ENCODE measurements around the gene PCDHGB5.
A peak's percentile ranks its signal among the peaks of the same experiment; 100 is the strongest.
"Not testable (repeated sequence)": the region's sequence is repeated elsewhere in the genome, so short reads cannot be mapped to it uniquely, and the experiment has no call there.

Gene PCDHGB5

DNA sequence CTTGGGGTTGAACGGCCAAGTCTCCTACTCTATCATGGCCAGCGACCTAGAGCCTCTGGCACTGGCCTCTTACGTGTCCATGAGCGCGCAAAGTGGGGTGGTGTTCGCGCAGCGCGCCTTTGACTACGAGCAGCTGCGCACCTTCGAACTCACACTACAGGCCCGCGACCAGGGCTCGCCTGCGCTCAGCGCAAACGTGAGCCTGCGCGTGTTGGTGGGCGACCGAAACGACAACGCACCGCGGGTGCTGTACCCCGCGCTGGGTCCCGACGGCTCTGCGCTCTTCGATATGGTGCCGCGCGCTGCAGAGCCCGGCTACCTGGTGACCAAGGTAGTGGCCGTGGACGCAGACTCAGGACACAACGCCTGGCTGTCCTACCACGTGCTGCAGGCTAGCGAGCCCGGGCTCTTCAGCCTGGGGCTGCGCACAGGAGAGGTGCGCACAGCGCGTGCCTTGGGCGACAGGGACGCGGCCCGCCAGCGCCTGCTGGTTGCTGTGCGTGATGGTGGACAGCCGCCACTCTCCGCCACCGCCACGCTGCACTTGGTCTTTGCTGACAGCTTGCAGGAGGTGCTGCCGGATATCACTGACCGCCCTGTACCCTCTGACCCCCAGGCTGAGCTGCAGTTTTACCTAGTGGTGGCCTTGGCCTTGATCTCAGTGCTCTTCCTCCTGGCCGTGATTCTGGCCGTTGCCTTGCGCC, 2.0 kb downstream of the PCDHGB5 start:
- 96 to 97% methylated on average over 57 to 61 of the region's 61 CpGs for WGBS, 2 experiments (ENCODE audit: insufficient coverage in 2 of 2)
- Histone ChIP-seq H3K27ac (ENCODE audit: low read depth, low read length, severe bottlenecking) (no peak overlapping the region), H3K4me1 (ENCODE audit: control insufficient read depth, insufficient read depth, low read length, poor library complexity, severe bottlenecking) (no peaks in the 10 kb centered on the region), H3K4me3 (ENCODE audit: extremely low read depth, insufficient read depth, low read length, poor library complexity, severe bottlenecking) (no peak overlapping the region), H3K36me3 (ENCODE audit: control insufficient read depth, insufficient read depth, low read length) (peaks cover 5% of the 10 kb centered on the region), H3K9me3 (ENCODE audit: control insufficient read depth, low read length) (peaks cover 40% of the 10 kb centered on the region)

GRCh38 chr5:141402553-141403243, 5.0 kb downstream of the PCDHGB5 start, which contains the start of gene PCDHGA9:
Gene PCDHGA9, plus strand, starts transcription at chr5:141402778. Its CDS starts 175 bp downstream, at chr5:141402953.
- Histone ChIP-seq H3K36me3 (ENCODE audit: control insufficient read depth, insufficient read depth, low read length) (peaks cover 5% of the 10 kb centered on the region), H3K4me1 (ENCODE audit: control insufficient read depth, insufficient read depth, low read length, poor library complexity, severe bottlenecking) (no peaks in the 10 kb centered on the region), H3K4me3 (ENCODE audit: extremely low read depth, insufficient read depth, low read length, poor library complexity, severe bottlenecking) (no peak within 1 kb of the TSS), H3K27ac (ENCODE audit: low read depth, low read length, severe bottlenecking) (no peak within 1 kb of the TSS), H3K9me3 (ENCODE audit: control insufficient read depth, low read length) (peaks cover 28% of the 10 kb centered on the region)
- 93 to 97% methylated on average over 26 to 27 of the region's 27 CpGs for WGBS, 2 experiments (ENCODE audit: insufficient coverage in 2 of 2)

- no peaks in the 10 kb centered on the region for H3K4me1 ChIP-seq (ENCODE audit: control insufficient read depth, insufficient read depth, low read length, poor library complexity, severe bottlenecking)
- no peak overlapping the region for H3K27ac ChIP-seq (ENCODE audit: low read depth, low read length, severe bottlenecking)
- WGBS, 2 experiments (ENCODE audit: insufficient coverage in 2 of 2) = 98% methylated on average over 18 to 20 of the region's 22 CpGs
- peaks cover 28% of the 10 kb centered on the region for H3K9me3 ChIP-seq (ENCODE audit: control insufficient read depth, low read length)
- no peak overlapping the region for H3K4me3 ChIP-seq (ENCODE audit: extremely low read depth, insufficient read depth, low read length, poor library complexity, severe bottlenecking)
- H3K36me3 ChIP-seq (ENCODE audit: control insufficient read depth, insufficient read depth, low read length) = peaks cover 5% of the 10 kb centered on the region
Observed at GRCh38 chr5:141403387-141403786, 5.6 kb downstream of the PCDHGB5 start.

DNA sequence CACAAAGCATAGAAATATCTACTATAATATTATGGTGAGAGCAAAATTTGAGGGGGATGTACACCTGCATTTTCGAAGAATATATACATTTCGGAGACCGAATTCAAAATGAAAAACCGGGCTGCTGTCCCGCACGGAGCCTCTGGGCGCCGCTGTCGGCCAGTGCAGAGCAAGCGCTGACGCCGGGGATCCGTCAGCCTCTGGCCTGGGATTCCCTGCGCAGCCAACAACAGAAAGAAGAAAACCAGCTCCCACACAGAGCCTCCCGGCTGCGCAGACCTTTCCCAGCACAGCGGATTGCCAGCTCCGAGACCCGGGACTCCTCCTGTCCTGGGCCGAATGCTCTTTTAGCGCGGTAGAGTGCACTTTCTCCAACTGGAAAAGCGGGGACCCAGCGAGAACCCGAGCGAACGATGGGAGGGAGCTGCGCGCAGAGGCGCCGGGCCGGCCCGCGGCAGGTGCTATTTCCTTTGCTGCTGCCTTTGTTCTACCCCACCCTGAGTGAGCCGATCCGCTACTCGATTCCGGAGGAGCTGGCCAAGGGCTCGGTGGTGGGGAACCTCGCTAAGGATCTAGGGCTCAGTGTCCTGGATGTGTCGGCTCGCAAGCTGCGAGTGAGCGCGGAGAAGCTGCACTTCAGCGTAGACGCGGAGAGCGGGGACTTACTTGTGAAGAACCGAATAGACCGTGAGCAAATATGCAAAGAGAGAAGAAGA, 10.2 kb downstream of the PCDHGB5 start, which contains the start of gene PCDHGB6:
PCDHGB6 (plus strand) TSS at position 232 of the 716 bp plus-strand sequence; CDS start at position 414, 182 bp downstream.
- Histone ChIP-seq H3K27ac (ENCODE audit: low read depth, low read length, severe bottlenecking) (peak within 1 kb of the TSS; percentile 72), H3K36me3 (ENCODE audit: control insufficient read depth, insufficient read depth, low read length) (peaks cover 13% of the 10 kb centered on the region), H3K4me3 (ENCODE audit: extremely low read depth, insufficient read depth, low read length, poor library complexity, severe bottlenecking) (peak within 1 kb of the TSS; percentile 47), H3K9me3 (ENCODE audit: control insufficient read depth, low read length) (peaks cover 25% of the 10 kb centered on the region)
- 27 to 37% methylated on average over 32 to 34 of the region's 51 CpGs for WGBS, 2 experiments (ENCODE audit: insufficient coverage in 2 of 2)
- H3K4me1 ChIP-seq (ENCODE audit: control insufficient read depth, insufficient read depth, low read length, poor library complexity, severe bottlenecking) = not testable (repeated sequence)

DNA sequence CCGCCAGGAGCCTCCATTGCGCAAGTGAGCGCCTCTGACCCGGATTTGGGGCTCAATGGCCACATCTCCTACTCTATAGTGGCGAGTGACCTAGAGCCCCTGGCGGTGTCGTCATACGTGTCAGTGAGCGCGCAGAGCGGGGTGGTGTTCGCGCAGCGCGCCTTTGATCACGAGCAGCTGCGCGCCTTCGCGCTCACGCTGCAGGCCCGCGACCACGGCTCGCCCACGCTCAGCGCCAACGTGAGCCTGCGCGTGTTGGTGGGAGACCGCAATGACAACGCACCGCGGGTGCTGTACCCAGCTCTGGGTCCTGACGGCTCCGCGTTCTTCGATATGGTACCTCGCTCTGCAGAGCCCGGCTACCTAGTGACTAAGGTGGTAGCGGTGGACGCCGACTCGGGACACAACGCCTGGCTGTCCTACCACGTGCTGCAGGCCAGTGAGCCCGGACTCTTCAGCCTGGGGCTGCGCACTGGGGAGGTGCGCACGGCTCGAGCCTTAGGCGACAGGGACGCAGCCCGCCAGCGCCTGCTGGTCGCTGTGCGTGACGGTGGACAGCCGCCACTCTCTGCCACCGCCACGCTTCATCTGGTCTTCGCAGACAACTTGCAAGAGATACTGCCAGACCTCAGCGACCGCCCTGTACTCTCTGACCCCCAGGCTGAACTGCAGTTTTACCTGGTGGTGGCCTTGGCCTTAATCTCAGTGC, 12.0 kb downstream of the PCDHGB5 start:
- Histone ChIP-seq H3K4me1 (ENCODE audit: control insufficient read depth, insufficient read depth, low read length, poor library complexity, severe bottlenecking) (no peaks in the 10 kb centered on the region), H3K4me3 (ENCODE audit: extremely low read depth, insufficient read depth, low read length, poor library complexity, severe bottlenecking) (no peak overlapping the region), H3K9me3 (ENCODE audit: control insufficient read depth, low read length) (peaks cover 37% of the 10 kb centered on the region), H3K36me3 (ENCODE audit: control insufficient read depth, insufficient read depth, low read length) (peaks cover 31% of the 10 kb centered on the region), H3K27ac (ENCODE audit: low read depth, low read length, severe bottlenecking) (no peak overlapping the region)
- 96 to 98% methylated on average over 61 to 64 of the region's 64 CpGs for WGBS, 2 experiments (ENCODE audit: insufficient coverage in 2 of 2)

DNA sequence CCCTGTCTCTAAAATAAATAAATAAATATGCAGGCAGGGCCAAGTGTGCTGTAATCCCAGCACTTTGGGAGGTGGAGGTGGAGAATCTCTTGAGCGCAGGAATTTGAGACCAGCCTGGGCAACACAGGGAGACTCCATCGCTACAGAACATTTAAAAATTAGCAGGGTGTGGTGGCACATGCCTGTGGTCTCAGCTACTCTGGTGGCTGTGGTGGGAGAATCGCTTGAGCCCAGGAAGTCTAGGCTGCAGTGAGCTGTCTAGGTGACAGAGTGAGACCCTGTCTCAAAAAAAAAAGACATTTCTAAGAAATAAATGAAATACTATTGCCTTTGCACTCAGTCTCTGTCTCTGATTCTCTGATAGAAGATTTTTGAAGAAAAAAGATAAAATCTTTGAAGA, 13.8 kb downstream of the PCDHGB5 start:
- Histone ChIP-seq H3K27ac (ENCODE audit: low read depth, low read length, severe bottlenecking) (no peak overlapping the region), H3K36me3 (ENCODE audit: control insufficient read depth, insufficient read depth, low read length) (peaks cover 36% of the 10 kb centered on the region), H3K9me3 (ENCODE audit: control insufficient read depth, low read length) (peaks cover 41% of the 10 kb centered on the region), H3K4me1 (ENCODE audit: control insufficient read depth, insufficient read depth, low read length, poor library complexity, severe bottlenecking) (no peaks in the 10 kb centered on the region), H3K4me3 (ENCODE audit: extremely low read depth, insufficient read depth, low read length, poor library complexity, severe bottlenecking) (peak overlapping the region; percentile 20)
- 93 to 95% methylated on average over 2 of the region's 3 CpGs for WGBS, 2 experiments (ENCODE audit: insufficient coverage in 2 of 2)

- Histone ChIP-seq H3K4me1 (ENCODE audit: control insufficient read depth, insufficient read depth, low read length, poor library complexity, severe bottlenecking) (no peaks in the 10 kb centered on the region), H3K27ac (ENCODE audit: low read depth, low read length, severe bottlenecking) (peak within 1 kb of the TSS; percentile 67), H3K36me3 (ENCODE audit: control insufficient read depth, insufficient read depth, low read length) (peaks cover 43% of the 10 kb centered on the region), H3K4me3 (ENCODE audit: extremely low read depth, insufficient read depth, low read length, poor library complexity, severe bottlenecking) (peak within 1 kb of the TSS; percentile 47), H3K9me3 (ENCODE audit: control insufficient read depth, low read length) (peaks cover 48% of the 10 kb centered on the region)
- 30 to 50% methylated on average over 14 to 25 of the region's 31 CpGs for WGBS, 2 experiments (ENCODE audit: insufficient coverage in 2 of 2)
Observed at GRCh38 chr5:141412854-141413539, 15.2 kb downstream of the PCDHGB5 start, which contains the start of gene PCDHGA10. Gene PCDHGA10, plus strand, starts transcription at chr5:141412987. Its CDS starts 189 bp downstream, at chr5:141413176.

DNA sequence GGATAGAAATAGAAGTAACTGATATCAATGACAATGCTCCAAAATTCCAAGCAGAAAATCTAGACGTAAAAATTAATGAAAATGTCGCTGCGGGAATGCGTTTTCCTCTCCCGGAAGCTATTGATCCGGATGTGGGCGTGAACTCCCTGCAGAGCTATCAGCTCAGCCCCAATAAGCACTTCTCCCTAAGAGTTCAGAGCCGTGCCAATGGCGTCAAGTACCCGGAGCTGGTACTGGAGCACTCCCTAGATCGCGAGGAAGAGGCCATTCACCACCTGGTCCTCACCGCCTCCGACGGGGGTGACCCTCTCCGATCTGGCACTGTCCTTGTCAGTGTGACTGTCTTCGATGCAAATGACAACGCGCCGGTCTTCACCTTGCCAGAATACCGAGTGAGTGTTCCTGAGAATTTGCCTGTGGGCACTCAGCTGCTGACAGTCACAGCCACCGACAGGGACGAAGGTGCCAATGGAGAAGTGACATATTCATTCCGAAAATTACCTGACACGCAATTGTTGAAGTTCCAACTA, 15.9 kb downstream of the PCDHGB5 start:
- WGBS, 2 experiments (ENCODE audit: insufficient coverage in 2 of 2) = 81 to 85% methylated on average over 21 to 22 of the region's 25 CpGs
- Histone ChIP-seq H3K4me1 (ENCODE audit: control insufficient read depth, insufficient read depth, low read length, poor library complexity, severe bottlenecking) (no peaks in the 10 kb centered on the region), H3K27ac (ENCODE audit: low read depth, low read length, severe bottlenecking) (no peak overlapping the region), H3K4me3 (ENCODE audit: extremely low read depth, insufficient read depth, low read length, poor library complexity, severe bottlenecking) (peak overlapping the region; percentile 47), H3K9me3 (ENCODE audit: control insufficient read depth, low read length) (peaks cover 53% of the 10 kb centered on the region), H3K36me3 (ENCODE audit: control insufficient read depth, insufficient read depth, low read length) (peaks cover 47% of the 10 kb centered on the region)

DNA sequence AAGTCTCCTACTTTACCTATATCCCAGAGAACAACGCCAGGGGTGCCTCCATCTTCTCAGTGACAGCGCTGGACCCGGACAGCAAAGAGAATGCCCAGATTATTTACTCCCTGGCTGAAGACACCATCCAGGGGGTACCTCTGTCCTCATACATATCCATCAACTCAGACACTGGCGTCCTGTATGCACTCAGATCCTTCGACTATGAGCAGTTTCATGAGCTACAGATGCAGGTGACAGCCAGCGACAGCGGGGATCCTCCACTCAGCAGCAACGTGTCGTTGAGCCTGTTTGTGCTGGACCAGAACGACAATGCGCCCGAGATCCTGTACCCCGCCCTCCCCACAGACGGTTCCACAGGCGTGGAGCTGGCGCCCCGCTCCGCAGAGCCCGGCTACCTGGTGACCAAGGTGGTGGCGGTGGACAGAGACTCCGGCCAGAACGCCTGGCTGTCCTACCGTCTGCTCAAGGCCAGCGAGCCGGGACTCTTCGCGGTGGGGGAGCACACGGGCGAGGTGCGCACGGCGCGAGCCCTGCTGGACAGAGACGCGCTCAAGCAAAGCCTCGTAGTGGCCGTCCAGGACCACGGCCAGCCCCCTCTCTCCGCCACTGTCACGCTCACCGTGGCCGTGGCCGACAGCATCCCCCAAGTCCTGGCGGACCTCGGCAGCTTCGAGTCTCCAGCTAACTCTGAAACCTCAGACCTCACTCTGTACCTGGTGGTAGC, 17.0 kb downstream of the PCDHGB5 start:
- H3K4me1 ChIP-seq (ENCODE audit: control insufficient read depth, insufficient read depth, low read length, poor library complexity, severe bottlenecking); H3K4me3 ChIP-seq (ENCODE audit: extremely low read depth, insufficient read depth, low read length, poor library complexity, severe bottlenecking); H3K27ac ChIP-seq (ENCODE audit: low read depth, low read length, severe bottlenecking): not testable (repeated sequence)
- Histone ChIP-seq H3K9me3 (ENCODE audit: control insufficient read depth, low read length) (peaks cover 53% of the 10 kb centered on the region), H3K36me3 (ENCODE audit: control insufficient read depth, insufficient read depth, low read length) (peaks cover 55% of the 10 kb centered on the region)
- 94 to 97% methylated on average over 34 to 42 of the region's 46 CpGs for WGBS, 2 experiments (ENCODE audit: insufficient coverage in 2 of 2)
